Neural cell (in vitro differentiated cells): Measurements from ENCODE around the gene TTC22. TPM values are rescaled to one million over a fixed set of nuclear protein-coding genes. Genes with fewer than 3 reads are reported as not detected.

Experiments
- H2AFZ ChIP-seq: fragments of 200-600, 300-800 bp; sonication (generic), shearing (Covaris generic); 2 replicates; pipeline ENCODE4 v1.6.0; 2014; ENCODE audit warnings: low read depth, mild to moderate bottlenecking, antibody characterized with exemption, low read length, moderate library complexity
- H3F3A ChIP-seq: fragments of 200-600 bp; shearing (Covaris generic); 2 replicates; pipeline ENCODE4 v1.6.1; 2016; ENCODE audit warnings: mild to moderate bottlenecking, moderate library complexity, mixed read lengths, antibody characterized with exemption, low read length; ENCODE audit not compliant: insufficient read depth, poor library complexity, severe bottlenecking
- H3K27ac ChIP-seq: fragments of 200-600, 300-800 bp; sonication (generic), shearing (Covaris generic); 2 replicates; pipeline ENCODE4 v1.5.1; 2014; ENCODE audit warnings: mild to moderate bottlenecking, low read length, moderate library complexity
- H3K27me3 ChIP-seq: fragments of 300-800, 200-600 bp; sonication (generic), shearing (Covaris generic); 2 replicates; pipeline ENCODE4 v1.6.0; 2014; ENCODE audit warnings: mild to moderate bottlenecking, low read depth, low read length, moderate library complexity; ENCODE audit not compliant: insufficient read depth
- H3K36me3 ChIP-seq: fragments of 300-800, 200-600 bp; sonication (generic), shearing (Covaris generic); 2 replicates; pipeline ENCODE4 v1.5.1; 2014; ENCODE audit warnings: mild to moderate bottlenecking, antibody characterized with exemption, low read length, moderate library complexity; ENCODE audit not compliant: insufficient read depth
- H3K4me2 ChIP-seq: fragments of 300-800, 200-600 bp; sonication (generic), shearing (Covaris generic); 2 replicates; pipeline ENCODE4 v1.6.0; 2014; ENCODE audit warnings: mild to moderate bottlenecking, low read length
- H3K4me3 ChIP-seq: fragments of 300-800, 200-600 bp; sonication (generic), shearing (Covaris generic); 2 replicates; pipeline ENCODE4 v1.5.1; 2014; ENCODE audit warnings: mild to moderate bottlenecking, low read length, moderate library complexity
- H3K79me2 ChIP-seq: fragments of 200-600 bp; shearing (Covaris generic); replicated peaks from 2 replicates; pipeline ENCODE4 v1.6.0; 2014; ENCODE audit warnings: mild to moderate bottlenecking, low read length, moderate library complexity; ENCODE audit not compliant: insufficient read depth
- H3K9ac ChIP-seq: fragments of 300-800, 200-600 bp; sonication (generic), shearing (Covaris generic); 2 replicates; pipeline ENCODE4 v1.6.1; 2016; ENCODE audit warnings: mild to moderate bottlenecking, low read length, mixed read lengths
- H3K9me2 ChIP-seq: fragments of 200-600 bp; shearing (Covaris generic); 2 replicates; pipeline ENCODE4 v1.6.1; 2016; ENCODE audit warnings: mild to moderate bottlenecking, low read length, mixed read lengths; ENCODE audit not compliant: insufficient read depth
- H3K9me3 ChIP-seq: fragments of 200-600, 300-800 bp; sonication (generic), shearing (Covaris generic); 2 replicates; pipeline ENCODE4 v1.6.1; 2016; ENCODE audit warnings: mild to moderate bottlenecking, mixed run types, low read length, moderate library complexity, mixed read lengths
- H4K20me1 ChIP-seq: fragments of 200-600 bp; shearing (Covaris generic); 2 replicates; pipeline ENCODE4 v1.6.1; 2016; ENCODE audit warnings: mild to moderate bottlenecking, mixed run types; ENCODE audit not compliant: insufficient read depth
- CTCF ChIP-seq: fragments of 450-650 bp; IDR thresholded peaks from 2 replicates; pipeline ENCODE4 v1.5.1; 2014; ENCODE audit warnings: antibody characterized with exemption, mild to moderate bottlenecking, moderate library complexity; ENCODE audit not compliant: poor library complexity, severe bottlenecking
- EP300 ChIP-seq: fragments of 450-650 bp; conservative IDR thresholded peaks from 2 replicates; pipeline ENCODE4 v1.6.1; 2014; ENCODE audit warnings: antibody characterized with exemption, mild to moderate bottlenecking, moderate library complexity; ENCODE audit not compliant: poor library complexity, severe bottlenecking
- EZH2 ChIP-seq: fragments of 200-600, 300-800 bp; shearing (Covaris generic), sonication (generic); IDR thresholded peaks from 2 replicates; pipeline ENCODE4 v1.6.1; 2014; ENCODE audit warnings: antibody characterized with exemption, low read length, borderline replicate concordance, mild to moderate bottlenecking; ENCODE audit not compliant: insufficient read depth, poor library complexity, severe bottlenecking
- MXI1 ChIP-seq: fragments of 450-650 bp; conservative IDR thresholded peaks from 2 replicates; pipeline ENCODE4 v1.6.1; 2014; ENCODE audit warnings: antibody characterized with exemption, mild to moderate bottlenecking; ENCODE audit not compliant: poor library complexity, severe bottlenecking
- POLR2AphosphoS5 ChIP-seq: IDR thresholded peaks from 2 replicates; pipeline ENCODE4 v1.6.1; 2012
- RAD21 ChIP-seq: fragments of 450-650 bp; conservative IDR thresholded peaks from 2 replicates; pipeline ENCODE4 v1.6.1; 2014; ENCODE audit warnings: antibody characterized with exemption, mild to moderate bottlenecking, moderate library complexity
- REST ChIP-seq: IDR thresholded peaks from 2 replicates; pipeline ENCODE4 v1.6.1; 2012; ENCODE audit warnings: borderline replicate concordance
- SMC3 ChIP-seq: fragments of 450-650 bp; conservative IDR thresholded peaks from 2 replicates; pipeline ENCODE4 v1.6.1; 2014; ENCODE audit warnings: antibody characterized with exemption, mild to moderate bottlenecking, moderate library complexity; ENCODE audit not compliant: poor library complexity
- TAF1 ChIP-seq: IDR thresholded peaks from 2 replicates; pipeline ENCODE4 v1.6.1; 2012; ENCODE audit warnings: low read depth
- polyA plus RNA-seq: library from polyadenylated mRNA; depleted of rRNA; stranded (reverse); fragments of >200 nt; gene quantifications from 2 replicates; pipeline ENCODE4 v1.2.3, GENCODE V29; 2014

The TTC22 gene
- polyA plus RNA-seq, 1 donor from 2014 or later = not detected

GRCh38 chr1:54741531-54741930 lies 59.6 kb downstream of the TTC22 start:
- Histone ChIP-seq H2AFZ (no peak overlapping the region), H3K4me3 (no peak overlapping the region), H3K9ac (no peak overlapping the region), H3K79me2 (no peaks in the 10 kb centered on the region), H3K36me3 (no peaks in the 10 kb centered on the region), H3K27me3 (no peaks in the 10 kb centered on the region), H3K9me3 (no peaks in the 10 kb centered on the region), H4K20me1 (no peaks in the 10 kb centered on the region), H3K4me2 (no peak overlapping the region), H3K9me2 (no peaks in the 10 kb centered on the region), H3K27ac (no peak overlapping the region), H3F3A (no peaks in the 10 kb centered on the region)
- no peak for TF ChIP-seq CTCF

DNA sequence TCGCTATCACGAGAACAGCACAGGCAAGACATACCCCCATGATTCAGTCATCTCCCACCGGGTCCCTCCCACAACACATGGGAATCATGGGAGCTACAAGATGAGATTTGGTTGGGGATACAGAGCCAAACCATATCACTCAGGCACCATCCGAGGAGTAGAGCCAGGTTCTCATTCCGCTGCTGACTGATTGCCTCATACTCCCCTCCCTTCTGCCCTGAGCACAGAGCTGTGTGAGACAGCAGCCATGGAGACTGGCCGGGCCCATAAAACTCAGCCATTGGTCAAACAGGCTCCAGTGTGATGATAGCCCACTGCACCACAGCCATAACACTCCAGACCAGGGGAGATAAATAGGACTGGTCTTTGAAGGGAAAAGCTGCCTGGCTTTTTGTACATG lies 62.9 kb downstream of the TTC22 start:
- TF ChIP-seq CTCF = no peak
- TF ChIP-seq TAF1 = no peak
- TF ChIP-seq EZH2 = no peak
- TF ChIP-seq RAD21 = no peak
- TF ChIP-seq MXI1 = no peak
- no peak for TF ChIP-seq EP300
- TF ChIP-seq SMC3 = no peak
- no peak for TF ChIP-seq POLR2AphosphoS5
- TF ChIP-seq REST = no peak

More for the DNA sequence above, 62.9 kb downstream of the TTC22 start:
- H2AFZ ChIP-seq = no peak overlapping the region
- H3K4me2 ChIP-seq = no peak overlapping the region
- H3K9ac ChIP-seq = no peak overlapping the region
- no peak overlapping the region for H3K27ac ChIP-seq
- no peaks in the 10 kb centered on the region for H3K9me2 ChIP-seq
- H3K36me3 ChIP-seq = no peaks in the 10 kb centered on the region
- H3K4me3 ChIP-seq = no peak overlapping the region
- no peaks in the 10 kb centered on the region for H4K20me1 ChIP-seq
- H3K9me3 ChIP-seq = no peaks in the 10 kb centered on the region
- H3K27me3 ChIP-seq = no peaks in the 10 kb centered on the region
- no peaks in the 10 kb centered on the region for H3K79me2 ChIP-seq
- H3F3A ChIP-seq = no peaks in the 10 kb centered on the region
